ENCODE measurements around the gene GNAZ.

DNA sequence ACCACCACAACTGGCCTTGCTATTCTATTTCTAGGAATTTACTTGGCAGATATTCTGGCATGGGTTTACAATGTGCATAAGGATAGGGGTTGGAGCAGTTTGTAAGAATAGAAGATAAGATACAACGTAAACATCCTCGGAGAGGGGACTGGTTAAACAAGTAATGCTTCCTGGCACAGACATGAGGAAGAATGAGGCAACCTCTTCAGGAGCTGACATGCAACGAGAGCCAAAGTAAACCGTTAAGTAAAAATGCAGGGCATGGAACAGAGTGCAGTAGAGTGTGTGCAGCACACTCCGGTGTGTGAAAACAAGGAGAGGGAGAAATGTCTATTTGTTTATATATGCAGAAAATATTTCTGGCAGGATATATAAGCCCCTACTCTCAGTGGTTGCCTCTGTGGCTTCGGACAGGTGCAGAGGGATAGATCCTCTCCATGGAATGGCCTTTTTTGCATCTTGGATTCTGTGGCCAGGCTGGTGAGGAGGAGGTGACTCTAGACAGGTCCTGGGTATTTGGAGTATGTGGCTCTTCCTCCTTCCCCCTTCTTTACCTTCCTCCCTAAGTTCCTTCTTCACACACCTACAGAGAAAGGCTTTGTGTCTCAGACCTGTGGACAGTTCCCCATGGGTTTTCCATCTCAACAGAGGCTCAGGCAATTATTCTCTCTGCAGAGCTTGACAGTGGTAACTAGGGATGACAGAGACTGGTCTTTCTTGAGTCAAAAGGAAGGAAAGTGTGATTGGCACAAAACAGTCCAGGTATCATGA, 77.5 kb downstream of the GNAZ start:
- TF ChIP-seq, protein P1, sequence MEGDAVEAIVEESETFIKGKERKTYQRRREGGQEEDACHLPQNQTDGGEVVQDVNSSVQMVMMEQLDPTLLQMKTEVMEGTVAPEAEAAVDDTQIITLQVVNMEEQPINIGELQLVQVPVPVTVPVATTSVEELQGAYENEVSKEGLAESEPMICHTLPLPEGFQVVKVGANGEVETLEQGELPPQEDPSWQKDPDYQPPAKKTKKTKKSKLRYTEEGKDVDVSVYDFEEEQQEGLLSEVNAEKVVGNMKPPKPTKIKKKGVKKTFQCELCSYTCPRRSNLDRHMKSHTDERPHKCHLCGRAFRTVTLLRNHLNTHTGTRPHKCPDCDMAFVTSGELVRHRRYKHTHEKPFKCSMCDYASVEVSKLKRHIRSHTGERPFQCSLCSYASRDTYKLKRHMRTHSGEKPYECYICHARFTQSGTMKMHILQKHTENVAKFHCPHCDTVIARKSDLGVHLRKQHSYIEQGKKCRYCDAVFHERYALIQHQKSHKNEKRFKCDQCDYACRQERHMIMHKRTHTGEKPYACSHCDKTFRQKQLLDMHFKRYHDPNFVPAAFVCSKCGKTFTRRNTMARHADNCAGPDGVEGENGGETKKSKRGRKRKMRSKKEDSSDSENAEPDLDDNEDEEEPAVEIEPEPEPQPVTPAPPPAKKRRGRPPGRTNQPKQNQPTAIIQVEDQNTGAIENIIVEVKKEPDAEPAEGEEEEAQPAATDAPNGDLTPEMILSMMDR (IDR thresholded peaks at IDR 0.05; ENCODE audit: poor library complexity, severe bottlenecking), result no peak
- TF ChIP-seq POLR2AphosphoS5 (IDR thresholded peaks at IDR 0.05) (no peak), TAF1 (IDR thresholded peaks at IDR 0.05; ENCODE audit: low read depth) (no peak), EP300 (conservative IDR thresholded peaks at IDR 0.05; ENCODE audit: poor library complexity, severe bottlenecking) (no peak), MXI1 (conservative IDR thresholded peaks at IDR 0.05; ENCODE audit: poor library complexity, severe bottlenecking) (no peak), EZH2 (IDR thresholded peaks at IDR 0.05; ENCODE audit: borderline replicate concordance, insufficient read depth, low read length, poor library complexity, severe bottlenecking) (no peak)
- TF ChIP-seq, protein P2, sequence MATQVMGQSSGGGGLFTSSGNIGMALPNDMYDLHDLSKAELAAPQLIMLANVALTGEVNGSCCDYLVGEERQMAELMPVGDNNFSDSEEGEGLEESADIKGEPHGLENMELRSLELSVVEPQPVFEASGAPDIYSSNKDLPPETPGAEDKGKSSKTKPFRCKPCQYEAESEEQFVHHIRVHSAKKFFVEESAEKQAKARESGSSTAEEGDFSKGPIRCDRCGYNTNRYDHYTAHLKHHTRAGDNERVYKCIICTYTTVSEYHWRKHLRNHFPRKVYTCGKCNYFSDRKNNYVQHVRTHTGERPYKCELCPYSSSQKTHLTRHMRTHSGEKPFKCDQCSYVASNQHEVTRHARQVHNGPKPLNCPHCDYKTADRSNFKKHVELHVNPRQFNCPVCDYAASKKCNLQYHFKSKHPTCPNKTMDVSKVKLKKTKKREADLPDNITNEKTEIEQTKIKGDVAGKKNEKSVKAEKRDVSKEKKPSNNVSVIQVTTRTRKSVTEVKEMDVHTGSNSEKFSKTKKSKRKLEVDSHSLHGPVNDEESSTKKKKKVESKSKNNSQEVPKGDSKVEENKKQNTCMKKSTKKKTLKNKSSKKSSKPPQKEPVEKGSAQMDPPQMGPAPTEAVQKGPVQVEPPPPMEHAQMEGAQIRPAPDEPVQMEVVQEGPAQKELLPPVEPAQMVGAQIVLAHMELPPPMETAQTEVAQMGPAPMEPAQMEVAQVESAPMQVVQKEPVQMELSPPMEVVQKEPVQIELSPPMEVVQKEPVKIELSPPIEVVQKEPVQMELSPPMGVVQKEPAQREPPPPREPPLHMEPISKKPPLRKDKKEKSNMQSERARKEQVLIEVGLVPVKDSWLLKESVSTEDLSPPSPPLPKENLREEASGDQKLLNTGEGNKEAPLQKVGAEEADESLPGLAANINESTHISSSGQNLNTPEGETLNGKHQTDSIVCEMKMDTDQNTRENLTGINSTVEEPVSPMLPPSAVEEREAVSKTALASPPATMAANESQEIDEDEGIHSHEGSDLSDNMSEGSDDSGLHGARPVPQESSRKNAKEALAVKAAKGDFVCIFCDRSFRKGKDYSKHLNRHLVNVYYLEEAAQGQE (IDR thresholded peaks at IDR 0.05; ENCODE audit: borderline replicate concordance), result no peak
